ENCODE measurements around the gene C3orf52.
A peak's percentile ranks its signal among the peaks of the same experiment; 100 is the strongest.

The C3orf52 gene

DNA sequence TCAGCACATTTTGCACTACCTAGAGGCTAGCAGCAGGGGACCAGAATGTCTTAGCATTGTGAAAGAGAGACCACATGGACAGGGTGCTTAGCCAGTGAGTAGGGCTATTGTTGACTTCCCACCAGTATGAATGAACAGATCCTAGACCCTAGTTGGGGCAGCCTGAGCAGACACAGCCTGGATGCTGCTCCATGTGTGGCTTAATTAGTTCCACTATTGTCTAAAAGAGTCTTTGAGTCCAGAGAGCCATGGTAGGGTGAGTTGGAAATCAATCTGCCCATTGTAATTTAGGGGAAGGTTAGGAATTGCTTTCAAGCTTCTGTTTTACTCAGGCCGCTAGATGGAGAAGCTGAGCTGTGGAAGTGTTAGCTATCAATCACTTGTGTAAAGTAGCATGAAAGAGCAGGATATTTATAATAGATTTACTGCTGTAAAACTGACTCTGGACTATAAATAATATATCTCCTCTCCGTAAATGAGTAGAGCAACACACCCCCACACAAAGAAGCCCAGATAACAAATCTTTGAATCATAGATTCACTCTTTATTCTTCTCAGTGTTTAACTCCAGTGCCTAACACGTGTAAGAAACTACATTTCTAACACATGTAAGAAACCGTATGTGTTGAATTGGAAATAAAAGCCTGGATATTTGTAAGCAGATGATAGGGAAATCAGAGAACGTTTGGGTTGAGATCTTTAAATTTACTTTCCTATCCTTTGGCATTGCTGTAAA lies 50.9 kb downstream of the C3orf52 start:
- Histone ChIP-seq H3K27me3 (ENCODE audit: insufficient read depth, insufficient read length) (no peaks in the 10 kb centered on the region), H3K9me3 (ENCODE audit: insufficient read depth, low read length) (no peaks in the 10 kb centered on the region), H3K9ac (ENCODE audit: insufficient read length, low read depth) (no peak overlapping the region), H3K4me3 (ENCODE audit: insufficient read length, low read depth) (no peak overlapping the region), H3K36me3 (ENCODE audit: insufficient read depth, insufficient read length, low read length) (no peaks in the 10 kb centered on the region), H3K4me1 (ENCODE audit: insufficient read depth, insufficient read length) (no peaks in the 10 kb centered on the region)
- peak; percentile 84 for DNase-seq (ENCODE audit: low read depth, low spot score)
- TF ChIP-seq YY1 (IDR thresholded peaks at IDR 0.05; ENCODE audit: insufficient read depth, insufficient read length) (no peak), SUZ12 (IDR thresholded peaks at IDR 0.05; ENCODE audit: extremely low read depth, insufficient read depth, insufficient read length) (no peak), ZNF274 (IDR thresholded peaks at IDR 0.05; ENCODE audit: low read depth, low read length) (no peak)

DNA sequence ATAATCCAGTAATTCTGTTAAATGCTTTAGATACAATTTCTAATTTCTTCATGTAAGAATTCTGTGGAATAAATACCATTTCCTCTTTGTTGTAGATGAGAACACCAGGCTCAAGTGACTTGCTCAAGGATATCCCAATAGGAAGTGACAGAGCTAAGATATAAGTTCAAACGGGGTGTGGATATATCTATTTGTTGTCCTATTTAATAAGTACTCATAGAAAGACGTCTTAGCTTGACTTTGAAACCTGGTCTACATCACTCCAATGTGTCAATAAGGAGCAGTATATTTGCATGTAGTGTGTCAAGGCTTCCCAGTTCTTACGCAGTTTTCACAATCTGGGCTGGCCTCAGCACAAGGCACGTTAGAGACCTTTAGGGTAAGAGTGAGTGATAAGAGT lies 51.6 kb downstream of the C3orf52 start:
- H3K4me3 ChIP-seq (ENCODE audit: insufficient read length, low read depth), result no peak overlapping the region
- no peaks in the 10 kb centered on the region for H3K27me3 ChIP-seq (ENCODE audit: insufficient read depth, insufficient read length)
- no peak overlapping the region for H3K9ac ChIP-seq (ENCODE audit: insufficient read length, low read depth)
- H3K4me1 ChIP-seq (ENCODE audit: insufficient read depth, insufficient read length), result no peaks in the 10 kb centered on the region
- TF ChIP-seq YY1 (IDR thresholded peaks at IDR 0.05; ENCODE audit: insufficient read depth, insufficient read length) (no peak), SUZ12 (IDR thresholded peaks at IDR 0.05; ENCODE audit: extremely low read depth, insufficient read depth, insufficient read length) (no peak), ZNF274 (IDR thresholded peaks at IDR 0.05; ENCODE audit: low read depth, low read length) (no peak)
- H3K36me3 ChIP-seq (ENCODE audit: insufficient read depth, insufficient read length, low read length), result no peaks in the 10 kb centered on the region
- DNase-seq (ENCODE audit: low read depth, low spot score), result no peak
- H3K9me3 ChIP-seq (ENCODE audit: insufficient read depth, low read length), result peaks cover 6% of the 10 kb centered on the region

DNA sequence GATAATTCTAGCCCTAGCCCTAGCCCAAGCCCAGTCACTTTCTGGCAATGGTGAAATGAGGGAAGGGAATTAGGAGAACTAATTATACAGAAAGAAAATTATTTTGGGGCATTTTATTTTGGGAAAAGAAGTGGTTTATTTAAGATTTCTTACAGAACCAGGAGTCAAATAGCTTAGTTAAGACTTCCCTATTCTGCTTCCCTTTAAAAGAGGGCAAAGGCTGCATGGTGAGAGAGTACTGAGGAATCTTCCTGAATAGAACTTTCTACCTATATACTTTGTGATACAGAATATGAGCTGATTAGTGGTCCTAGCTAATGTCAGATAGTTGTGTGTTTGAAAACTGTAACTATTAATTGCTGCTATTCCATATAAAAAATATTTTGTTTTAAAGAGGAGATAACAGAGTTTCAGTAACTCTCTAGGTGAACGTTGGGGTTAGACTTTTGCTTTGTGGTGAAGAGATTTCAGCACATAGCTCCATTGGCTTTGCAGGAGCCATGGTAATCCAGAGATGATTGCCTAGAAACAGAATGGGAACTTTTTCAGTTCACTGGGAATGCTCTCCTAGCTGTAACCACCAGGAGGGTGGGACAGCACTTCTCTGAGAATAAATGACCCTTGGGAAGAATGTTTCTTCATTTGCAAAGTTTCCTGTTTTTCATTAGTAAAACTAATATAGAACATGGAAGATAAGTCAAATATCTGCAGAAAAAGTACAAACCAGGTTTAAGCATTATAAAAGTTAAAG lies 52.2 kb downstream of the C3orf52 start:
- H3K9me3 ChIP-seq (ENCODE audit: insufficient read depth, low read length), result peaks cover 10% of the 10 kb centered on the region
- H3K4me1 ChIP-seq (ENCODE audit: insufficient read depth, insufficient read length), result no peaks in the 10 kb centered on the region
- TF ChIP-seq SUZ12 (IDR thresholded peaks at IDR 0.05; ENCODE audit: extremely low read depth, insufficient read depth, insufficient read length) (no peak), ZNF274 (IDR thresholded peaks at IDR 0.05; ENCODE audit: low read depth, low read length) (no peak), YY1 (IDR thresholded peaks at IDR 0.05; ENCODE audit: insufficient read depth, insufficient read length) (no peak)
- DNase-seq (ENCODE audit: low read depth, low spot score), result no peak
- no peaks in the 10 kb centered on the region for H3K36me3 ChIP-seq (ENCODE audit: insufficient read depth, insufficient read length, low read length)
- H3K27me3 ChIP-seq (ENCODE audit: insufficient read depth, insufficient read length), result no peaks in the 10 kb centered on the region
- H3K4me3 ChIP-seq (ENCODE audit: insufficient read length, low read depth), result no peak overlapping the region
- H3K9ac ChIP-seq (ENCODE audit: insufficient read length, low read depth), result no peak overlapping the region

DNA sequence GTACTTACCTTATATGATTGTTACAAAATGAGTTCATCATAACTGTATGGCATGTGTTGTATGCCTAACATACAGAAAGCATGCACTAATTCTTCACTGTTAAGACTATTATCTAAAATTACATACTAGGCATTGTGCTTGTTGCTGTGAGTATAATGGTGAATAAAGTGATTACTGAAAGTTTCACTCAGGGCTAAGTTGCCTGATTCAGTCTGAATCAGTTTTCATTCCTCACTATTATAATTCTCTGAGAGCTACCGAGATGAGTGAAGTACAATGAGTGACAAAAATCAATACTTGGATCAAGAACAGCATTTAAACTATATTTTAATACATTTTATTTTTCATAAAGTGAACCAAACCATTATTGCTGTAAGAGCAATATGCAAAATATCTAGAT lies 54.4 kb downstream of the C3orf52 start:
- H3K4me3 ChIP-seq (ENCODE audit: insufficient read length, low read depth), result no peak overlapping the region
- H3K27me3 ChIP-seq (ENCODE audit: insufficient read depth, insufficient read length), result no peaks in the 10 kb centered on the region
- peaks cover 10% of the 10 kb centered on the region for H3K9me3 ChIP-seq (ENCODE audit: insufficient read depth, low read length)
- DNase-seq (ENCODE audit: low read depth, low spot score), result no peak
- no peak for TF ChIP-seq SUZ12 (IDR thresholded peaks at IDR 0.05; ENCODE audit: extremely low read depth, insufficient read depth, insufficient read length)
- H3K4me1 ChIP-seq (ENCODE audit: insufficient read depth, insufficient read length), result no peaks in the 10 kb centered on the region
- no peak overlapping the region for H3K9ac ChIP-seq (ENCODE audit: insufficient read length, low read depth)
- H3K36me3 ChIP-seq (ENCODE audit: insufficient read depth, insufficient read length, low read length), result no peaks in the 10 kb centered on the region

GRCh38 chr3:112141293-112141692 lies 55.1 kb downstream of the C3orf52 start:
- Histone ChIP-seq H3K27me3 (ENCODE audit: insufficient read depth, insufficient read length) (no peaks in the 10 kb centered on the region), H3K9me3 (ENCODE audit: insufficient read depth, low read length) (peaks cover 10% of the 10 kb centered on the region), H3K4me3 (ENCODE audit: insufficient read length, low read depth) (no peak overlapping the region), H3K36me3 (ENCODE audit: insufficient read depth, insufficient read length, low read length) (no peaks in the 10 kb centered on the region), H3K4me1 (ENCODE audit: insufficient read depth, insufficient read length) (no peaks in the 10 kb centered on the region), H3K9ac (ENCODE audit: insufficient read length, low read depth) (no peak overlapping the region)
- DNase-seq (ENCODE audit: low read depth, low spot score), result no peak
- TF ChIP-seq YY1 (IDR thresholded peaks at IDR 0.05; ENCODE audit: insufficient read depth, insufficient read length) (no peak), ZNF274 (IDR thresholded peaks at IDR 0.05; ENCODE audit: low read depth, low read length) (no peak), SUZ12 (IDR thresholded peaks at IDR 0.05; ENCODE audit: extremely low read depth, insufficient read depth, insufficient read length) (no peak)

DNA sequence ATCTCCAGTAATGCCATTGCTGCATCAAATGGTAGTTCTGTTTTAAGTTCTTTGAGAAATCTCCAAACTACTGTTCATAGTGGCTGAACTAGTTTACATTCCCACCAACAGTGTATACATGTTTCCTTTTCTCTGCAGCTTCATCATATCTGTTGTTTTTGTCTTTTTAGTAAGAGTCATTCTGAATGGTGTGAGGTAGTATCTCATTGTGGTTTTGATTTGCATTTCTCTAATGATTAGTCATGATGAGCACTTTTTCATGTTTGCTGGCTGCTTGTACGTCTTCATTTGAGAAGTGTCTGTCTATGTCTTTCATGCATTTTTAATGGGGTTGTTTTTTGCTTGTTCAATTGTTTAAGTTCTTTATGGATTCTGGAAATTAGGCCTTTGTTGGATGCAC lies 57.1 kb downstream of the C3orf52 start:
- no peaks in the 10 kb centered on the region for H3K4me1 ChIP-seq (ENCODE audit: insufficient read depth, insufficient read length)
- no peak overlapping the region for H3K4me3 ChIP-seq (ENCODE audit: insufficient read length, low read depth)
- no peak for DNase-seq (ENCODE audit: low read depth, low spot score)
- TF ChIP-seq YY1 (IDR thresholded peaks at IDR 0.05; ENCODE audit: insufficient read depth, insufficient read length) (no peak), SUZ12 (IDR thresholded peaks at IDR 0.05; ENCODE audit: extremely low read depth, insufficient read depth, insufficient read length) (no peak), ZNF274 (IDR thresholded peaks at IDR 0.05; ENCODE audit: low read depth, low read length) (no peak)
- H3K9me3 ChIP-seq (ENCODE audit: insufficient read depth, low read length), result peaks cover 23% of the 10 kb centered on the region
- H3K9ac ChIP-seq (ENCODE audit: insufficient read length, low read depth), result no peak overlapping the region
- no peaks in the 10 kb centered on the region for H3K27me3 ChIP-seq (ENCODE audit: insufficient read depth, insufficient read length)
- no peaks in the 10 kb centered on the region for H3K36me3 ChIP-seq (ENCODE audit: insufficient read depth, insufficient read length, low read length)

GRCh38 chr3:112143689-112144088 lies 57.5 kb downstream of the C3orf52 start:
- Histone ChIP-seq H3K4me3 (ENCODE audit: insufficient read length, low read depth) (no peak overlapping the region), H3K36me3 (ENCODE audit: insufficient read depth, insufficient read length, low read length) (no peaks in the 10 kb centered on the region), H3K9ac (ENCODE audit: insufficient read length, low read depth) (no peak overlapping the region), H3K9me3 (ENCODE audit: insufficient read depth, low read length) (peaks cover 27% of the 10 kb centered on the region), H3K4me1 (ENCODE audit: insufficient read depth, insufficient read length) (no peaks in the 10 kb centered on the region), H3K27me3 (ENCODE audit: insufficient read depth, insufficient read length) (no peaks in the 10 kb centered on the region)
- TF ChIP-seq YY1 (IDR thresholded peaks at IDR 0.05; ENCODE audit: insufficient read depth, insufficient read length) (no peak), SUZ12 (IDR thresholded peaks at IDR 0.05; ENCODE audit: extremely low read depth, insufficient read depth, insufficient read length) (no peak), ZNF274 (IDR thresholded peaks at IDR 0.05; ENCODE audit: low read depth, low read length) (no peak)
- DNase-seq (ENCODE audit: low read depth, low spot score), result no peak
